NCI-H1417 treated with DMSO at 0.1 percent for 48 hours (cell line): ENCODE results near the gene TULP3.

Experiments
- DNase-seq: peaks from one replicate; lab custom pipeline; 2025; lab: John Stamatoyannopoulos, UW

The TULP3 gene

DNA sequence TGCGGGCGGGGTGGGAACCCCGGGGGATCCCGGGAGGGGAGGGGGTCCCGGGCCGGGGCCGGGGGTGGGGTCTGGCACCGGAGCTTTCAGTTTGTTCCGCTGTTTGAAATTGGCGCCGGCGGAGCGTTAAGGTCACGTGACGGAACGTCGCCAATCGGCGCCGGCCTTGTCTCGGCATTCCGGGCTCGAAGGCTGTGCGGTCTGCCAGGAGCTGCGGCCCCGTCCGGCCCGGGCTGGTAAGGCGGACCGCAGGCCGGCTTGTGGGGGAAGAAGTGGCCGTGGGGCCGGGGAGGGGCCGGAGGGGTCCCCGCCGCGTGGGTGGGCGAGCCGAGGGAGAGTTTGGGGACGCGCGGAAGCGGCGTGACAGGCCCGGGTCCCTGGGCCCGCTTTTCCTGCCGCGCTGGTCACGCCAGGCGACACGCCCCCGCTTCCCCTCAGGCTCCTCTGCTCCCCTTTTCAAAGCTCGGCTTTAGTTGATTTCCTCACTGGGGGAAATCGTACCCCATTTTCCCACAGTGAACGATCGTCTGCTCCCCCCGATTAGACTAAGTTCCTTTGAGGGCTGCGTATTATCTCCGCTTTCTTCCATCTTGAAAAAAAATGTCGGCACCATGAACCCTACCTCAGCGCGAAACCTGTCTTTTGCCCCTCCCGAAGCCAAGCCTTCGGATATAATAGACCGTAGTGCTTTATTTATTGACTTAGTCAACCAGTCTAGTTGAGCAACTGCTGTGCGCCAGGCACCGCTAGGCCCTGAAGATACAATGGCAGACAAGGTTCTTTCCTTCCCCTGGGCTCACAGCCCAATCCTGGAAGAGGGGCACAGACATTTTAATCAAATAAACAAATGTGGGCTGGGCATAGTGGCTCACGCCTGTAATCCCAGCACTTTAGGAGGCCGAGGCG is 13.4 kb upstream of the TULP3 start, which contains the start of the genes FOXM1 and RHNO1:
TSS of gene FOXM1 (minus strand) at position 128 of the 906 bp plus-strand sequence. CDS start 2,696 bp downstream, outside the sequence.
TSS of gene RHNO1 (plus strand) at position 177 of the 906 bp plus-strand sequence. CDS start 8,144 bp downstream, outside the sequence.
- peak; percentile 46 for DNase-seq

DNA sequence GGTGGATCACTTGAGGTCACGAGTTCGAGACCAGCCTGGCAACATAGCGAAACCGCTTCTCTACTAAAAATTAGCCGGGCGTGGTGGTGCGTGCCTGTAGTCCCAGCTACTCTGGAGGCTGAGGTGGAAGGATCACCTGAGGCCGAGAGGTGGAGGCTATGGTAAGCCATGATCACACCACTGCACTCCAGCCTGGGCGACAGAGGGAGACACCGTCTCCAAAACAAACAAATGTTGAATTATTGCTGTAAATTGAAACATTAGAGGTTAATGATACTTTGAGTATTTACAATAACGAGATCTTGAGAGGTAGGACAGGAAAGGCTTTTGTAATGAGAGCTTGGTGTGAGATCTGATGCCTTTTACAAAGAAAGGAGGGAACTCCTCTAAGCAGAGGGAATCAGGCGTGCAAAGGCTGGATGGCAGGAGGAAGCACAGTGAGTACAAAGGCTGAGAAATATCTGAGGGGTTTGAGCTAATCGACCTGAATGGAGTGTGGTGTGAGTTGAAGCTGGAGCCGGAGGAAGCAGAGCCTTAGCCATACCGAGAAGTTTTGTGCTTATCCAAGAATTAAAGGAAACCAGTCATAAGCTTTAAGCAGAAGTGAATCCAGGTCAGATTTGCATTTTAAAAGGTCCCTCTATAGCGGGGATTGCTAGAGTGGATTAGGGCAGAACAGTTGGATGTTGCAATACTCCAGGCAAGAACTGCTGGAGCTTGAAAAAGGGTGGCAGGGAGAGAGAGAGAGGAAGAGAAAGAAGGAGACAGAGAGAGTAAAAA is 12.5 kb upstream of the TULP3 start:
- DNase-seq = peak; percentile 37

GRCh38 chr12:2879853-2880252 is 10.8 kb upstream of the TULP3 start:
- DNase-seq = no peak

DNA sequence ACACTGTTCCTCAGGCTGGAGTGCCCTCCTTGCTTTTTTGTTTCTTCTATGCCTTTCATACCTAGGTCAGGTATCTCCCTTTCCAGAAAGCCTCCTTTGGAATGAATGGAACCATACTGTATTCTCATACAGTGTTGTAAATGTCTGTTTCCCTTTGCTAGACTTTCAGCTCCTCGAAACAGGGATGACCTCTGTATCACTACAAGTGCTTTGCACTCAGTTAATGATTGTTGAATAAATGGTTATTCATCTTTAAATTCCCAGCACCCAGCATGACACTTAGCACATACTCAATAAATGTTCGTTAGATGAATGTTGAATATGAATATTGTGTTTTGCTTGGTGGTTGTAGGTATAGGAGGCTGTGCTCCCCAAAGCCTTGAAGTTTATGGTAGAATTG is 5.9 kb upstream of the TULP3 start:
- DNase-seq = no peak

DNA sequence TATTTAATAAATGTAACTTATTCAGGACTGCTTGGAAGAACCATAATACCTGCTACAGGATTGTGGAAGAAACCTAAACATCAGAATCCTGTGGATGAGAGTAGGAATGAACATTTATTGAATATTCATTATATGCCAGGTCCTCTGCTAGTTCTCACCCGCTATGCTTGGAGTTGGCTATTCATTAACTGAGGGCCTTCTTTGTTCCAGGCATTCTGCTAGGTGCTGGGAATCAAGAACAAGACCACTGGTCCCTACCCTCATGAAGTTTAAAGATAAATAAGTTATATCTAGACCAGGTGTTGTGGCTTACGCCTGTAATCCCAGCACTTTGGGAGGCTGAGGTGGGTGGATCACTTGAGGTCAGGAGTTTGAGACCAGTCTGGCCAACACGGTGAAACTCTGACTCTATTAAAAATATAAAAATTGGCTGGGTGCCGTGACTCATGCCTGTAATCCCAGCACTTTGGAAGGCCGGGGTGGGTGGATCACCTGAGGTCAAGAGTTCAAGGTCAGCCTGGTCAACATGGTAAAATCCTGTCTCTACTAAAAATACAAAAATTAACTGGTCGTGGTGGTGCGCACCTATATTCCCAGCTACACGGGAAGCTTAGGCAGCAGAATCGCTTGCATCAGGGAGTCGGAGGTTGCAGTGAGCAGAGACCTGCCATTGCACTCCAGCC is 3.8 kb upstream of the TULP3 start:
- DNase-seq = no peak

DNA sequence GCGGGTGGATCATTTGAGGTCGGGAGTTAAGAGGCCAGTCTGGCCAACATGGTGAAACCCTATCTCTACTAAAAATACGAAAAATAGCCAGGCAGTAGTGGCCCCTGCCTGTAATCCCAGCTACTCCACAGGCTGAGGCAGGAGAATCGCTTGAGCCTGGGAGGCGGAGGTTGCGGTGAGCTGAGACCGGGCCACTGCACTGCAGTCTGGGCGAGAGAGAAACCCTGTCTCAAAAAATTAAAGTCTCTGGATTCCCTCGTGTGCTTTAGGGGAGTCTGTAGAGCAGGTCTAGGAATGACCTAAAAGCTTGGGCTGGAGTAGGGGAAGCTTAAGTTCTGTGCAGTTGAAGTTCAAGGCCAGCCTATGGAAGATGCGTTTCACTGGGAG is 697 bp upstream of the TULP3 start:
- no peak for DNase-seq

GRCh38 chr12:2891240-2892053 is 756 bp downstream of the TULP3 start:
- no peak for DNase-seq

DNA sequence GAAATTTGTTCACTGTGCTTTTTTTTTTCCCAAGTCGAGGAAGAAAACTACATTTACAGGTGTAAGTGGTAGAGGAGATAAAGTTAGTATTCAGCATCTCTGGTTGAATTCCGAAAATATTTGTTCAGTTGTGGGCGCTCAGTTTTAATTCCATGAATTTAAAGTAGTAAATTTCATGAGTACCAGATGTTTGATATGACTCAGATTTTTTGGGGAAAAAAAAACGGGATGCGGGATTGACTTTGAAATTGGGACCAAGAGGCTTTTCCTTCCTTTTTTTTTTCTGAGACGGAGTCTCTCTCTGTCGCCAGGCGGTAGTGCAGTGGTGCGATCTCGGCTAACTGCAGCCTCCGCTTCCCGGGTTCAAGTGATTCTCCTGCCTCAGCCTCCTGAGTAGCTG is 1.6 kb downstream of the TULP3 start:
- no peak for DNase-seq

DNA sequence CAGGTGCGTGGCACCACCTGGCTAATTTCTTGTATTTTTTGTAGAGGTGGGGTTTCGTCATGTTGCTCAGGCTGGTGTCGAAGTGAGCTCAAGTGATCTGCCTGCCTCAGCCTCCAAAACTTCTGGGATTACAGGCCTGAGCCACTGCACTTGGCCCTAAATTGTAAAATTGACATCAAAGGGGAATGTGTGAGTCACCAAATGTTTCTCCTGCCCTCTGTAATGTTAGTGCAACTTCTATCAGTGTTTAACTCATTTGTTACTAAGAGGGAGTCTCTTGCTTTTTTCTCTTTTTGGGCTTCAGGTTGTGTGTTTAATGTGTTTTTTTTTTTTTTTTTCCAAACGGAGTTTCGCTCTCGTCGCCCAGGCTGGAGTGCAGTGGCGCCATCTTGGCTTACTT is 2.3 kb downstream of the TULP3 start:
- DNase-seq = no peak

DNA sequence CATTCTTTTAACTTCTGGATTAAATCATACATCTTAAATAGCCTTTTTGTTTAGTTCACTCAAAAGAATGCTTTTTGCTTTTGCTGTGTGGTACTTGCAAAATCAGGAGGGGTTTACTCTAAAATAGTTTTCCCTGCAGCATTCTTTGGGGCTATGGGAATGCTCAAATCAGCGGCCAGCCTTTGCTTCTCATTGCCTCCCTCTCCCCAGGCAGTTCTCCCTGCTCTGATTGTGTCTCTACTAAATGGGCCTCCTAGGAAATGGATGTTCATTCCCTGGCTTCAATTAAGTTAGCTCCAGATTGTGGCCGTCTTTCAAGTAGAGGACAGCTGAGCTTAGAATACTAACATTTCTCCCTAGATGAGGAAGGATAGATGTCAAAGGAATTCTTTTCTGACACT is 4.4 kb downstream of the TULP3 start:
- no peak for DNase-seq

DNA sequence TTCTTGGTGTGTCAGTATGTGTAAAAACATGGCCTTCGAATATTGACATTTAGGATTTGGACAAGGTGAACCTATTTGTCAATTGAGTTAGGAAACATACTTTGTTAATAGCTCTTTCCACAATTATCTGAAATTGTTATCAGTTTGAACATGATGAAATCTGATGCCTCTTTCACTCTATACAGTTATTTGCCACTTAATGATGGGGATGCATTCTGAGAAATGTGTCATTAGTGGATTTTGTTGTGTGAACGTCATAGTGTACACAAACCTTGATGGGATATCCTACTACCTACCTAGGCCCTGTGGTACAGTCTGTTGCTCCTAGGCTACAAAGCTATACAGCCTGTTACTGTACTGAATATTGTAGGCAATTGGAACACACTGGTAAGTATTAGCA is 4.8 kb downstream of the TULP3 start:
- no peak for DNase-seq

GRCh38 chr12:2897418-2897817 is 6.7 kb downstream of the TULP3 start:
- no peak for DNase-seq

DNA sequence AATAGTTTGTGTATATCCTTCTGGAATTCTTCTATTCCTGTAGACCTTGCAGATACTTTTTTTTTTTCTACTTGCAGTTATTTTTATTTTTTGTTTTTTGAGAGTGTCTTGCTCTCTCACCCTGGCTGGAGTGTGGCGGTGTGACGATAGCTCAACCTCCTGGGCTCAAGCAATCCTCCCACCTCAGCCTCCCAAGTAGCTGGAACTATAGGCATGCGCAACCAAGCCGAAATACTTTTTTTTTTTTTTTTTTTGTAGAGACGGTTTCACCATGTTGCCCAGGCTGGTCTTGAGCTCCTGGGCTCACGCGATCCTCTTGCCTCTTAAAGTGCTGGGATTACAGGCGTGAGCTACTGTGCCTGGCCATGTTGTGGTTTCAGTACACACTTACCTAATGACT is 10.0 kb downstream of the TULP3 start:
- DNase-seq = no peak

DNA sequence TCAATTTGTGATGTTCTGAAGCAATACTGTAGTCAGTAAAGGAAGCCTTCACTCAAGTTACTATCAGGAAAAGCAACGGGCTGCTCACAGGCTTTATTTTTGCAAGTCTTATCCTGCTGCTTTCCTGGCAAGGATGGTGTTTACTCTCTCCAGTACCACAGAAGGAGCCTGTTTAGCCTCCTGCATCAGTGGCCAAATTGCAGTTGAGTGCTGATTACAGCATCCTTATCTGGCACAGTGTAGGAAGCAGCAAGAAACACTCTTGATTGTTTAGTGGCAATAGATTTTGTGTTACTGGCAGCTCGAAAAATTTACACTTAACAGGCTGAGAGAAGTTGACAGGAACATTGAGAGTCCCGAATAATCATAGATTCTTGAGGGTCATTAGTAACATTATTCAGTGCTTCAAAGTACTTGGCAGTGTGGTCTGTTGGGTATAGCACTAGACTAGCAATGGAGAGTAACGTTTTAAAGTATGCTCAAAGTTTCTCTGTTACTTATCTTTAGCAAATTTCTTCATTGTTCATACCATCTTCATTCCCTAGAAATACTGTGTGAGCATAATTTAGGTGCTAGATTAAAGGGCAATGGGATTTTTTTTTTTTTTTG is 11.7 kb downstream of the TULP3 start:
- no peak for DNase-seq

- DNase-seq = no peak
These were observed 13.6 kb downstream of the TULP3 start for GRCh38 chr12:2904260-2904659.

DNA sequence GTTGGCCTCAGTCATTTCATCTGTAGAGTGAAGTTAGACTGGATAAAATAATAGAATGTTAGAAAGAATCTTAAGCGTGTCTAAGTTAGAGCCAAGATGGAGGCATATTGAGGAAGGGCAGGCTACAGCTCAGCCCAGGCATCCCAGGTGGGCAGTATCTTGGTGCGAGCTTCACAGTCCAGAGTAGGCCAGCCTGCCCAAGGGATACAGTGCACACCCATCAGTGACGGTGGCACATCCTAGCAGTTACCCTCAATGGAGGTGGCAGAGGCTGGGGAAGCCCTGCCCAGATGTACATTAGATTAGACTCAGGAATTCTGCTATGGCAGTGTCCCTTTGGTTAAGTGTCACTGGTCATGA is 21.5 kb downstream of the TULP3 start:
- no peak for DNase-seq

DNA sequence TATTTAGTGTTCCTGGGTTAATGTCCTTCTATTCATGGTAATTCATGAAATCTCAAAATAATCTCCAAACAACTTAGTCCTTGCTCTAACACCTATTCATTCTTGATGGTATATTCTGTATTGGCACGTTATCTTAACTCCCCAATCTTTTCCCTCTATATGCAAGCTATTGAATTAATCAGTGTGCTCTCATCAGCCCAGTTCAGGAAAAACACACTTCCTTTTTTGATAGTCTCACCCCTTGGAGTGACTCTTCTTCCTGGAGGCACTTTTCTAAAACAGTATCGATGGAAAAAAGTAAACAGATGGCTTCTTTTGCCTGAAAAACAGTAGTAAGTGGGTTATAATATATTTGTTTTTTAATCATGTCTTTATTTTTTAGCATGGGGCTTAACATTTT is 28.6 kb downstream of the TULP3 start:
- no peak for DNase-seq

GRCh38 chr12:2922329-2922728 is 31.6 kb downstream of the TULP3 start:
- DNase-seq = no peak

- no peak for DNase-seq
These were observed 32.4 kb downstream of the TULP3 start for GRCh38 chr12:2923057-2923456.

DNA sequence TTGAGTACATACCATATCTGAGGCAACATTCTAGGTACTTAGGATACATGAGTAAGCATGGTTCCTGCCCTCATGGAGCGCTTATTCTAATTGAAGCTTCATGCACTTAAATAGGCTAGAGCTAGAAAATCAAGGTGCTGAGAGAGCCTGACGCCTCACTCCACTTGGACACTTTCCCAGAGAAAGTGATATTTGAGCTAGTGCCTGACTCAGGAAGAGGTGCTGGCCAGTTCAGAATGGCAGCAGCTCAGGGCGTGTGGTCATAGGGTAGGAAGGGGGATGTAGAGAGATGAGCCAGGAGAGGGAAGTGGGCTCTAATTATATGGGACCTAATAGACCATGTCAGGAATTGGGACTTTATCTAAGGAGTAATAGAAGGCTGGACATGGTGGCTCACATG is 33.3 kb downstream of the TULP3 start:
- DNase-seq = no peak

DNA sequence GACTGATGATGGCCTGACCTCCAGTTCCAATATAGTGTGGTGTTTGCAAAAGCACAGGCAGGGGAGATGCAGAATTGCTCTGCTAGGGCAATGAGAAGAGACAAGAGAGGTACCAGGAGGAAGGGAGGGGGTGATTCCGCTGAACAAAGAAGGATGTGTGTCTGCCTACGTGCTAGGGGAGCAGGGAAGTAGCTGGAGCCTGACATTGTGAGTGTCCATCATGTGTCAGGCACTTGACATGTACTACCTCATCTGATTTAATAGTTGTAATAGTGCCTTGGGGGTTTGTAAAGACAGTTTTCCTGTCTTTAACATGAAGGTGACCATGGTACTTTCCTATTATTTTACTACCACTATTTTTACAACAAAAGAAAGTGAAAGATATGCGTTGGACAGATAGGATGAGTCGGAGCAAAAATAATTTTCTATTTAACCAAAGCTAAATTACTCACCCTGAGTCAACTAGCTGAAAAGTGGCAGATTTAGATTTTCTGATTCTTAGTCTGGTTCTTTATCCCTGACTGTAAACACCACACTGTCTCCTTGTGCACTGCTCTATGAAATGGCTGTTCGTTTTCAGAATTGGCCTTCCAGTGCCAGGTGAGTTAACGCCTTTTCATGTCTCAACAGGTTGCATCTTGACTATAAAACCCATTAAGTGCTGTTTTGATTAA is 34.8 kb downstream of the TULP3 start:
- no peak for DNase-seq
